AG09309 (cell line): Measurements from ENCODE around the gene SH3PXD2A.

ENCODE experiments used
- DNase-seq: peaks from one replicate; pipeline ENCODE4 v3.0.0-alpha.2; 2010; ENCODE audit warnings: low read depth
- H3K4me3 ChIP-seq: 2 replicates; pipeline ENCODE4 v1.5.1; 2011; ENCODE audit warnings: mild to moderate bottlenecking, low read depth, low read length, moderate library complexity; ENCODE audit not compliant: control insufficient read depth
- TF ChIP-seq, protein P1 (sequence below): IDR thresholded peaks from 2 replicates; pipeline ENCODE4 v1.5.1; 2011; ENCODE audit warnings: mild to moderate bottlenecking, low read depth, low read length, inconsistent platforms; ENCODE audit not compliant: insufficient read depth, control insufficient read depth; ENCODE audit errors: missing control alignments

SH3PXD2A gene

DNA sequence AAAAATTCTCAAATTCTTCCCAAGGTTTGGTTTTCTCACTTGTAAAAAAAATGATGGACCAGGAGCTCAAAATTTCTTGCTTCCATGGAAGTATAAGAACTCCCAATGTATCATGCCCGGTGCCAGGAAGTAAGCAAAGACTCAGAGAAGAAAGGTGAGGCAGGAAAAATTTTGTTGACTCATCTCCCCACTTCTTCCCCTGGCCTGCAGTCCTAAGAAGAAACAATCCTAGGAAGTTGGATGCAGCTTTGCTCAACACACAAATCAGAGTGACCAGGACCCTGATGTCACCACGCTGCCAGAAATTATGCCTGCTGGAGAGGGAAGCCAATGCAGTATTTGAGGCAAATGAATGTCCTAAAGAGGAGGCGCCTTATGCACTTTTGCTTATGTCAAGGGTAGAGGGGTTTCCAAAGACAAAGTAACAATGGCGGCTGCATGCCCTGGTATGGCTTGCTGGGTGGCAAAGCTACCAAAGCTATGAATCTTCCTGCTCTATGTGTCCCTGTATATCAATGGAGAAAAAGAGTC lies 198.2 kb downstream of the SH3PXD2A start:
- H3K4me3 ChIP-seq, result no peak overlapping the region
- TF ChIP-seq, protein P1, sequence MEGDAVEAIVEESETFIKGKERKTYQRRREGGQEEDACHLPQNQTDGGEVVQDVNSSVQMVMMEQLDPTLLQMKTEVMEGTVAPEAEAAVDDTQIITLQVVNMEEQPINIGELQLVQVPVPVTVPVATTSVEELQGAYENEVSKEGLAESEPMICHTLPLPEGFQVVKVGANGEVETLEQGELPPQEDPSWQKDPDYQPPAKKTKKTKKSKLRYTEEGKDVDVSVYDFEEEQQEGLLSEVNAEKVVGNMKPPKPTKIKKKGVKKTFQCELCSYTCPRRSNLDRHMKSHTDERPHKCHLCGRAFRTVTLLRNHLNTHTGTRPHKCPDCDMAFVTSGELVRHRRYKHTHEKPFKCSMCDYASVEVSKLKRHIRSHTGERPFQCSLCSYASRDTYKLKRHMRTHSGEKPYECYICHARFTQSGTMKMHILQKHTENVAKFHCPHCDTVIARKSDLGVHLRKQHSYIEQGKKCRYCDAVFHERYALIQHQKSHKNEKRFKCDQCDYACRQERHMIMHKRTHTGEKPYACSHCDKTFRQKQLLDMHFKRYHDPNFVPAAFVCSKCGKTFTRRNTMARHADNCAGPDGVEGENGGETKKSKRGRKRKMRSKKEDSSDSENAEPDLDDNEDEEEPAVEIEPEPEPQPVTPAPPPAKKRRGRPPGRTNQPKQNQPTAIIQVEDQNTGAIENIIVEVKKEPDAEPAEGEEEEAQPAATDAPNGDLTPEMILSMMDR, result no peak
- no peak for DNase-seq

DNA sequence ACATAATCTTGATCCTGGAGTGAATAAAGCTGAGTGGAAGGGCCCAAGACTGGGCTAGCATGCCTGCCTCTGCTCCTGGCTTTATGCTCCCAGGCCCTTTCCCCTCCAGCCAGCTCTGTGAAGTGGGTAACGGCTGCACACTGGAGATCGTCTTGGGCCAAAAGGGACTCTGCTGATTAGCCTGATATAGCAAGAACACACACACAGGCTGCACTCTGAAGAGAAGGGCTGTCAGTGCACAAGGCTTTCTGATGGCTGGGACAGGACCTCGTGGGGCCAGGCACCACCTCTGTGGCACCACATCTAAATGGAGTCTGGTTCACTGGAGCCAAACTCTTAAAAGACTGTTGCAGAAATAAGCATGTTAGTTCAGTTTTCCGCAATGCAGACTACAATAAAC lies 200.5 kb downstream of the SH3PXD2A start:
- TF ChIP-seq, protein P1, result no peak

GRCh38 chr10:103653581-103654037 lies 201.8 kb downstream of the SH3PXD2A start:
- TF ChIP-seq, protein P1, result no peak
- no peak for DNase-seq
- H3K4me3 ChIP-seq, result no peak overlapping the region

More for the DNA sequence above, 200.5 kb downstream of the SH3PXD2A start:
- no peak overlapping the region for H3K4me3 ChIP-seq
- DNase-seq, result no peak

GRCh38 chr10:103652599-103653281 lies 202.6 kb downstream of the SH3PXD2A start:
- no peak for DNase-seq
- TF ChIP-seq, protein P1, result no peak
- H3K4me3 ChIP-seq, result no peak overlapping the region

DNA sequence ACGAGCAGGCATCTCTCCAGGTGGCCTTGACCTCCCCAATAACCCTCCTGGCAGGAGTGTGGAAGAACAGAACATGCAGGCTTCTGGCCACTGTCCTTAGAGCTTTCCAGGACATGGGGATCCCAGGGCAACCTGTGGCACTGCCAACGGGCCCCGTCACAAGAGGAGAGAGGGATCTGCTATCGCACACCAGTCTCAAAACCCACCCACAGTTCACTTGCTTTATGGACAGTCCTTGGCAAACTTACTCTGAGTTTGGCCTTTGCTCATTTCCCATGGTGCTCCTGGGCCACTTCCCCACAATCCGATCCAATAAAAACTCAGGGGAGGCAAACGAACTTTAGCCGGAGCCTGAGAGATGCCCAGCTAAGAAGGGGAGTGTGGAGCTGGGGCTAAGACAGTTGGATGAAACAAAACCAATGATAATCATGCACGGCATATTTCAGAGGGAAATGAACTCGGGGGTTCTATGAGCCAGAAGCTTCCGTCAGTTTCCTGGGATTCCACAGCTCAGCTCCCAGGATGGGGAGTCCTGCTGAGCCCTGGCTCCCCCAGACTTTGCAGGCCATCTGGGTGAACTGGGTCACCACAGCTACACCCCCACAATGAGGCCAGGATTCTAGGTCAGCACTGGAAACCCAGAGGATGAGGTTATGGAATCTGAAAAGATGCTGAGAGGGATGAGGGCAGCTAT lies 203.4 kb downstream of the SH3PXD2A start:
- H3K4me3 ChIP-seq, result no peak overlapping the region
- no peak for DNase-seq
- TF ChIP-seq, protein P1, result no peak

GRCh38 chr10:103651333-103651732 lies 204.0 kb downstream of the SH3PXD2A start:
- DNase-seq, result no peak
- TF ChIP-seq, protein P1, result no peak

More at GRCh38 chr10:103651333-103651732, 204.0 kb downstream of the SH3PXD2A start:
- no peak overlapping the region for H3K4me3 ChIP-seq
